Measurements from ENCODE around the gene P2RX5. TPM values are rescaled to one million over a fixed set of nuclear protein-coding genes. Genes with fewer than 3 reads are reported as not detected.

Gene P2RX5
- total RNA-seq, 6 experiments from 2014 or later: 5.2 to 16.1 (median 7.0) TPM

GRCh38 chr17:3727041-3727440, 31.1 kb upstream of the P2RX5 start:
- no peak for DNase-seq
- Mint-ChIP-seq H3K27me3 (ENCODE audit: insufficient read depth) (no peaks in the 10 kb centered on the region), H3K4me3 (no peak overlapping the region), H3K27ac (no peak overlapping the region), H3K36me3 (ENCODE audit: low read depth) (peaks cover 13% of the 10 kb centered on the region; the same call in 1 of the 2 replicates), H3K9me3 (no peaks in the 10 kb centered on the region), H3K4me1 (ENCODE audit: low read depth) (peaks cover 50% of the 10 kb centered on the region)
- TF ChIP-seq CTCF (IDR thresholded peaks at IDR 0.05): 0 out of 2 replicates have a peak, but pooled peaks have one; percentile 5

- DNase-seq: no peak
- Mint-ChIP-seq H3K27ac (peak overlapping the region; percentile 79), H3K4me3 (peak overlapping the region; percentile 97), H3K36me3 (ENCODE audit: low read depth) (peaks cover 13% of the 10 kb centered on the region; the same call in 1 of the 2 replicates), H3K4me1 (ENCODE audit: low read depth) (peaks cover 57% of the 10 kb centered on the region), H3K9me3 (no peaks in the 10 kb centered on the region), H3K27me3 (ENCODE audit: insufficient read depth) (no peaks in the 10 kb centered on the region; the same call in 1 of the 2 replicates)
- TF ChIP-seq CTCF (IDR thresholded peaks at IDR 0.05): no peak
These were observed 28.6 kb upstream of the P2RX5 start for GRCh38 chr17:3724378-3725077.

GRCh38 chr17:3723556-3724377, 27.8 kb upstream of the P2RX5 start, which contains the start of gene HASPIN:
Gene HASPIN (plus strand): TSS chr17:3723903. CDS start chr17:3723936, 33 bp downstream.
- no peaks in the 10 kb centered on the region; the same call in 1 of the 2 replicates for H3K27me3 Mint-ChIP-seq (ENCODE audit: insufficient read depth)
- peak within 1 kb of the TSS; percentile 88 for H3K27ac Mint-ChIP-seq
- DNase-seq: peak; percentile 80
- H3K9me3 Mint-ChIP-seq: no peaks in the 10 kb centered on the region
- H3K36me3 Mint-ChIP-seq (ENCODE audit: low read depth): peaks cover 9% of the 10 kb centered on the region; the same call in 1 of the 2 replicates
- H3K4me3 Mint-ChIP-seq: peak within 1 kb of the TSS; percentile 97
- TF ChIP-seq CTCF (IDR thresholded peaks at IDR 0.05): peak; percentile 58
- peaks cover 63% of the 10 kb centered on the region for H3K4me1 Mint-ChIP-seq (ENCODE audit: low read depth)

GRCh38 chr17:3723188-3723555, 27.2 kb upstream of the P2RX5 start:
- Mint-ChIP-seq H3K36me3 (ENCODE audit: low read depth) (peaks cover 14% of the 10 kb centered on the region; the same call in 1 of the 2 replicates), H3K27ac (peak overlapping the region; percentile 88), H3K9me3 (no peaks in the 10 kb centered on the region), H3K27me3 (ENCODE audit: insufficient read depth) (no peaks in the 10 kb centered on the region; the same call in 1 of the 2 replicates), H3K4me3 (peak overlapping the region; percentile 97), H3K4me1 (ENCODE audit: low read depth) (peaks cover 68% of the 10 kb centered on the region)
- DNase-seq: peak; percentile 6
- no peak for TF ChIP-seq CTCF (IDR thresholded peaks at IDR 0.05)

GRCh38 chr17:3722716-3723115, 26.8 kb upstream of the P2RX5 start:
- Mint-ChIP-seq H3K4me1 (ENCODE audit: low read depth) (peaks cover 68% of the 10 kb centered on the region), H3K36me3 (ENCODE audit: low read depth) (peaks cover 14% of the 10 kb centered on the region; the same call in 1 of the 2 replicates), H3K4me3 (peak overlapping the region; percentile 97), H3K9me3 (no peaks in the 10 kb centered on the region), H3K27ac (peak overlapping the region; percentile 88), H3K27me3 (ENCODE audit: insufficient read depth) (no peaks in the 10 kb centered on the region; the same call in 1 of the 2 replicates)
- no peak for DNase-seq
- TF ChIP-seq CTCF (IDR thresholded peaks at IDR 0.05): no peak
